Measurements from ENCODE around the gene CCR7. TPM values are rescaled to one million over a fixed set of nuclear protein-coding genes. Genes with fewer than 3 reads are reported as not detected.

Gene CCR7
- total and polyA plus RNA-seq, 2 donors (not counting 1 experiment from before 2014, with no cell fraction given) = 116 to 481 TPM

DNA sequence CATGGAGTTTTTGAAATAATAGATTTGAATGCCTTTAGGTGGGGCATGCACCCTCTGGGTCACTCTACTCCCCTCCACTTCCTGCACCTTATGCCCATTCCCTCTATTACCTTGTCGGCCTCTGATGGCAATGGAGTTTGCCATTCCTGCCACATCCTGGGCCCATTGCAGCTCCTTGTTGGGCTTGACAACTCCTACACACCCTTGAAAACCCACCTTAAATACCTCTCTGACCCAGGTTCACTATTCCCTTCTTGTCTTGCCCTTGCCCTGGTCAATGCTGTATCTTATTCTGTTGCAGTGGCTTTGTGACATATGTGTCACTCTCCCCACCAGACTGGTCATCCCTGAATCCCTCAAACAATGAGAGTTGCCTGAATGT is 2.4 kb downstream of the CCR7 start:
- Histone ChIP-seq H2AFZ (ENCODE audit: insufficient read depth, low read depth, low read length, poor library complexity, severe bottlenecking) (no peak overlapping the region), H3K36me3 (replicated peaks in 1 of 2; ENCODE audit: control extremely low read depth in 1 of 2, control insufficient read depth in 1 of 2, extremely low read depth in 1 of 2, insufficient read depth in 2 of 2, low read length in 1 of 2) (peaks cover 0 to 32% of the 10 kb centered on the region in 2 experiments), H3K9me3 (ENCODE audit: control extremely low read depth in 1 of 3, control insufficient read depth in 2 of 3, insufficient read depth in 1 of 3, low read length in 2 of 3) (peaks cover 0 to 2% (median 0%) of the 10 kb centered on the region in 3 donors), H3K27ac (ENCODE audit: low read length in 2 of 2) (peak overlapping the region; percentile 90 to 98), H3K4me2 (replicated peaks; ENCODE audit: low read depth, low read length, poor library complexity, severe bottlenecking) (peak overlapping the region; percentile 88), H3K79me2 (ENCODE audit: control insufficient read depth, insufficient read depth, low read length) (peaks cover 99% of the 10 kb centered on the region), H4K20me1 (ENCODE audit: control insufficient read depth, insufficient read depth, low read length, poor library complexity, severe bottlenecking) (peaks cover 29% of the 10 kb centered on the region), H3K4me1 (ENCODE audit: control insufficient read depth in 2 of 2, insufficient read depth in 2 of 2, low read length in 2 of 2) (peaks cover 75 to 87% of the 10 kb centered on the region in 2 donors), H3K27me3 (replicated peaks in 1 of 4; ENCODE audit: control extremely low read depth in 1 of 4, control insufficient read depth in 3 of 4, insufficient read depth in 4 of 4, low read length in 3 of 4) (no peaks in the 10 kb centered on the region), H3K4me3 (ENCODE audit: control extremely low read depth in 1 of 5, extremely low read depth in 1 of 5, insufficient read depth in 1 of 5, low read depth in 2 of 5, low read length in 4 of 5) (peak overlapping the region; percentile 63 to 90 (median 83)), H3K9ac (ENCODE audit: low read length) (peak overlapping the region; percentile 99)
- WGBS (ENCODE audit: insufficient coverage) = 50% methylated on average over 1 of the region's 1 CpG
- ChIA-PET CTCF (interaction anchor here (0.6 to 25.2 kb wide), 12 partner anchors 10 to 208 kb away, joined by 3 to 634 read pairs (median 26); no protein-coding TSS in a partner anchor), POLR2A (interaction anchor here (1.2 to 7.3 kb wide), 7 partner anchors 11 to 85 kb away, joined by 3 to 132 read pairs (median 14); partner anchors contain the start of gene SMARCE1)
- H3K4me1 Mint-ChIP-seq = peaks cover 66% of the 10 kb centered on the region
- no peaks in the 10 kb centered on the region for H3K9me3 Mint-ChIP-seq (ENCODE audit: insufficient read depth)
- DNase-seq (no peak), ATAC-seq (ENCODE audit: low read depth) (no peak)
- H3K4me3 Mint-ChIP-seq = peak overlapping the region; percentile 92
- TF ChIP-seq CTCF (IDR thresholded peaks at IDR 0.05) = no peak
- no peaks in the 10 kb centered on the region for H3K27me3 Mint-ChIP-seq
- peak overlapping the region; percentile 94 for H3K27ac Mint-ChIP-seq
- intact Hi-C loops (cut with micrococcal nuclease) = loop anchor here (5.0 to 10.0 kb wide), 4 partner anchors 162 to 1104 kb away; no protein-coding TSS in a partner anchor

DNA sequence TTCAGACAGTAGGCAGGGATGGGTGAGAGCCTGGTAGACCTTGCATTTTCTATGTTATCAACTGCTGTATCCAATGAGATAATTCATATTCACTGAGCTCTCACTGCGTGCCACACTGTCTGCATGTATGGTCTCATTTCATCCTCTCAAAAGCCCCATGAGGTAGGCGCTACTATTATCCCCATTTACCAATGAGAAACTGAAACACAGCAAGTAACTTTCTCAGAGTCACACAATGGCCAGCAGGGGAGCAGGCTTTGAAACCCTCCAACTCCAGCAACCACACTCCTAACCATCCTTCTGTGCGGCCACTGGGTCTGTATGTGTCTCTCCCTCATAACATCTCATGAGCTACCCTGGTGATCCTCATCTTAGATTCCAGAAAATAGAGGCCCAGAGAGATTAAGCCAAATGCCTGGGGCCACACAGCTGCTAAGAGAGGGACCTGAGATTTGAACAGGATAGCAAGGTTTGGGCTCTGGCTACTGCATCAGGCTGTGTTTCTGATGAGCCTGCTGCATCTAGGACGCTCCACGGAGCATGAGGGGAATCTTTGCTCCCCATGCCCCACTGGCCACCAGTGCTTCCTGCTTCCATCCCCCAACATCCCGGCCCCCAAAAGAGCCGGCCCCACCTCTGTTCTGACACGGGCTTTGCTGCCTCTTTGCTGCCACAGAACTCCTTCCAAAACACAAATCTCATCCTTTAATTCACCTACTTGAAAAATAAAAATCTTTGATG is 3.2 kb downstream of the CCR7 start:
- Histone ChIP-seq H2AFZ (ENCODE audit: insufficient read depth, low read depth, low read length, poor library complexity, severe bottlenecking) (no peak overlapping the region), H3K27me3 (replicated peaks in 1 of 4; ENCODE audit: control extremely low read depth in 1 of 4, control insufficient read depth in 3 of 4, insufficient read depth in 4 of 4, low read length in 3 of 4) (no peaks in the 10 kb centered on the region), H3K27ac (ENCODE audit: low read length in 2 of 2) (peak overlapping the region; percentile 90 to 98), H3K9me3 (ENCODE audit: control extremely low read depth in 1 of 3, control insufficient read depth in 2 of 3, insufficient read depth in 1 of 3, low read length in 2 of 3) (no peaks in the 10 kb centered on the region), H3K9ac (ENCODE audit: low read length) (peak overlapping the region; percentile 99), H3K4me2 (replicated peaks; ENCODE audit: low read depth, low read length, poor library complexity, severe bottlenecking) (peak overlapping the region; percentile 88), H3K79me2 (ENCODE audit: control insufficient read depth, insufficient read depth, low read length) (peaks cover 99% of the 10 kb centered on the region), H4K20me1 (ENCODE audit: control insufficient read depth, insufficient read depth, low read length, poor library complexity, severe bottlenecking) (peaks cover 34% of the 10 kb centered on the region), H3K36me3 (replicated peaks in 1 of 2; ENCODE audit: control extremely low read depth in 1 of 2, control insufficient read depth in 1 of 2, extremely low read depth in 1 of 2, insufficient read depth in 2 of 2, low read length in 1 of 2) (peaks cover 0 to 40% of the 10 kb centered on the region in 2 experiments), H3K4me1 (ENCODE audit: control insufficient read depth in 2 of 2, insufficient read depth in 2 of 2, low read length in 2 of 2) (peaks cover 76 to 95% of the 10 kb centered on the region in 2 donors), H3K4me3 (ENCODE audit: control extremely low read depth in 1 of 5, extremely low read depth in 1 of 5, insufficient read depth in 1 of 5, low read depth in 2 of 5, low read length in 4 of 5) (peak overlapping the region; percentile 63 to 90 (median 83))
- Mint-ChIP-seq H3K27ac (peak overlapping the region; percentile 94), H3K4me1 (peaks cover 70% of the 10 kb centered on the region), H3K9me3 (ENCODE audit: insufficient read depth) (no peaks in the 10 kb centered on the region), H3K27me3 (no peaks in the 10 kb centered on the region), H3K4me3 (peak overlapping the region; percentile 92)
- TF ChIP-seq EZH2 (IDR thresholded peaks at IDR 0.05; ENCODE audit: borderline replicate concordance, insufficient read depth, low read depth, low read length, poor library complexity, severe bottlenecking) (no peak), CTCF (IDR thresholded peaks at IDR 0.05) (peak; percentile 74)
- CTCF ChIA-PET = interaction anchor here (0.6 to 25.2 kb wide), 16 partner anchors 10 to 204 kb away, joined by 3 to 634 read pairs (median 18); partner anchors contain the start of gene IGFBP4
- peak; percentile 22 for ATAC-seq (ENCODE audit: low read depth)
- intact Hi-C loops (cut with micrococcal nuclease) = loop anchor here (1.0 to 10.0 kb wide), 8 partner anchors 9 to 1105 kb away; no protein-coding TSS in a partner anchor
- WGBS (ENCODE audit: insufficient coverage) = 41% methylated on average over 8 of the region's 8 CpGs
- POLR2A ChIA-PET = interaction anchor here (0.7 to 7.3 kb wide), 9 partner anchors 11 to 118 kb away, joined by 3 to 132 read pairs (median 8); no protein-coding TSS in a partner anchor
- peak; percentile 83 for DNase-seq
